ENCODE data around the gene HS3ST4.

DNA sequence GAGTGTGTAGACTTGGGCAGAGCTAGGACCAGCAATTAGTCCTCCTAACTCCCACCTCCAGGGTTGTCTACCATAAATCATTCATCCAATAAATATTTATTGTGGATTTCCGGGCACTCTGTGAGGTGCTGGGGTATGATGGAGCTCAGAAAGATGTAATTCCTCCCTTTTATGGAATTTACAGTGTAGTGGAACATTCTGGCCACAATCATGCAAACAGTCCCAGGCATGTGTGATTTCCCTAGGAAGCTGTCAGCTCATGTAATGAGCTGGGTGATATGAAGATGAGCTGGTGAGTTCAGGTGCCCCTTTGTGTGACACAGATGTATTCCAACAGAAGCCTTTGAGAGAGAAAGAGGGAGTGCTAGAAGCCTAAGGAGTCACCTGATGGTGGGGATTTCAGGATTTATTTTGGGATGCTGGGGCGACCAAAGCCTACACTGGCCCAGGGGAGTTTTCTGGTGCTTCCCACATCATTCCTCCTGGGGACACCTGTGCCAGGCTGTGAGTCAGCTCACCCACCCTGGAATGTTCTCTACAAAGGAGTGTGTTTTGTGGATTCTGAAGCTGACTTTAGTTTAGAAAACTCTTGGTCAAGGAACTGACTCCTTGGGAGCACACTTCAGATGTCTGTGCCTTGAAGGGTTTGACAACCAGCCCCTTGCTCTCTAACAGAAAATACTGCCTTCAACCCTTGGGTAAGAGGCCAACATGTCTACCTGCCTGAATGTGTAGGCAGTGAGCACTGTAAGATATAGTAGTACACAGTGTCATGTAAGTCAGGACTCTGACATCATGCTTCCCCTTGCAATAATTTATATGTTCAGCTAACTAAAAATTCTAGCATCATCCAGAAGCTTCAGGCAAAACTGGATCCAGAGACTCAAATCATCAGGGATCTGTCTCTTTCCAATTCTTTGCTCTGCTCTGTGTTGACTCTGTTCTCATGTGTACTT, 42.9 kb downstream of the HS3ST4 start:
- TF ChIP-seq, protein P1, sequence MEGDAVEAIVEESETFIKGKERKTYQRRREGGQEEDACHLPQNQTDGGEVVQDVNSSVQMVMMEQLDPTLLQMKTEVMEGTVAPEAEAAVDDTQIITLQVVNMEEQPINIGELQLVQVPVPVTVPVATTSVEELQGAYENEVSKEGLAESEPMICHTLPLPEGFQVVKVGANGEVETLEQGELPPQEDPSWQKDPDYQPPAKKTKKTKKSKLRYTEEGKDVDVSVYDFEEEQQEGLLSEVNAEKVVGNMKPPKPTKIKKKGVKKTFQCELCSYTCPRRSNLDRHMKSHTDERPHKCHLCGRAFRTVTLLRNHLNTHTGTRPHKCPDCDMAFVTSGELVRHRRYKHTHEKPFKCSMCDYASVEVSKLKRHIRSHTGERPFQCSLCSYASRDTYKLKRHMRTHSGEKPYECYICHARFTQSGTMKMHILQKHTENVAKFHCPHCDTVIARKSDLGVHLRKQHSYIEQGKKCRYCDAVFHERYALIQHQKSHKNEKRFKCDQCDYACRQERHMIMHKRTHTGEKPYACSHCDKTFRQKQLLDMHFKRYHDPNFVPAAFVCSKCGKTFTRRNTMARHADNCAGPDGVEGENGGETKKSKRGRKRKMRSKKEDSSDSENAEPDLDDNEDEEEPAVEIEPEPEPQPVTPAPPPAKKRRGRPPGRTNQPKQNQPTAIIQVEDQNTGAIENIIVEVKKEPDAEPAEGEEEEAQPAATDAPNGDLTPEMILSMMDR (IDR thresholded peaks at IDR 0.05), result no peak
- TF ChIP-seq POLR2AphosphoS5 (IDR thresholded peaks at IDR 0.05) (no peak), POLR2A (IDR thresholded peaks at IDR 0.05) (no peak)
